ENCODE measurements around the gene PRKAG2. TPM values are rescaled to one million over a fixed set of nuclear protein-coding genes. Genes with fewer than 3 reads are reported as not detected.

PRKAG2 gene
- polyA plus RNA-seq, 3 donors, result 29.2 to 59.8 (median 30.9) TPM

DNA sequence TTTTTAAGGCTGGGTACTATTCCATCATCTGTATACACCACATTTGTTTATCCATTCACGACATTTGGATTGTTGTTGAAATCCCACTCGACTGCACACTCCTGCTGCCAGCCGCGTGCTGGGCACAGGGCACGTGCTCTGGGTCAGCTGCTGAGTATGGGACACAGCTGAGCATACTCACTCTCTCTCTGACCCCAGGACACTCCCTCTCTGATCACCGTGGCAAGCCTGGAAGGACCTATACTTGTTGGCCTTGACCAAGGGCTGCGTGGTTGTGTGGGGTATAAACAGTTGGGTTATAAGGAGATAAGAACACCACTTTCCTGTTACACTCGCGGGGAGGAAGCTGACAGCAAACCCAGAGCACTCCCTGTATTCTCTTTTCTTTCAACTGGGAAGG, 204.2 kb downstream of the PRKAG2 start:
- Histone ChIP-seq H3K4me2 (replicated peaks; ENCODE audit: extremely low read depth, low read length, poor library complexity, severe bottlenecking) (no peak overlapping the region), H2AFZ (ENCODE audit: insufficient read depth, low read depth, low read length, poor library complexity, severe bottlenecking) (no peak overlapping the region), H3K9me3 (replicated peaks in 1 of 2; ENCODE audit: control insufficient read depth in 1 of 2, insufficient read depth in 1 of 2, low read length in 2 of 2) (no peaks in the 10 kb centered on the region), H3K27ac (ENCODE audit: low read depth in 1 of 2, low read length in 2 of 2) (no peak overlapping the region), H3K79me2 (ENCODE audit: insufficient read depth, low read length) (no peaks in the 10 kb centered on the region), H3K27me3 (ENCODE audit: control insufficient read depth in 2 of 2, insufficient read depth in 2 of 2, low read length in 2 of 2) (no peaks in the 10 kb centered on the region), H3K36me3 (replicated peaks in 1 of 2; ENCODE audit: control insufficient read depth in 1 of 2, insufficient read depth in 2 of 2, low read length in 2 of 2) (peaks cover 33 to 68% of the 10 kb centered on the region in 2 donors), H3K4me1 (ENCODE audit: control insufficient read depth in 1 of 2, insufficient read depth in 2 of 2, low read length in 2 of 2) (no peaks in the 10 kb centered on the region), H4K20me1 (ENCODE audit: insufficient read depth, low read length) (peaks cover 96% of the 10 kb centered on the region), H3K9ac (ENCODE audit: insufficient read depth, low read length, poor library complexity, severe bottlenecking) (no peak overlapping the region), H3K4me3 (replicated peaks in 1 of 3; ENCODE audit: low read depth in 2 of 3, low read length in 3 of 3) (no peak overlapping the region)
- WGBS (ENCODE audit: insufficient coverage), result 57% methylated on average over 4 of the region's 9 CpGs
- Mint-ChIP-seq H3K27me3 (ENCODE audit: low read depth in 3 of 3) (peaks cover 0 to 2% (median 0%) of the 10 kb centered on the region in 3 donors), H3K36me3 (peaks cover 64 to 75% of the 10 kb centered on the region in 2 donors), H3K27ac (peak overlapping the region in 1 of 7 donors; percentile 38), H3K4me1 (no peaks in the 10 kb centered on the region), H3K4me3 (no peak overlapping the region), H3K9me3 (peaks cover 0 to 4% (median 0%) of the 10 kb centered on the region in 7 donors)
- TF ChIP-seq, protein P1, sequence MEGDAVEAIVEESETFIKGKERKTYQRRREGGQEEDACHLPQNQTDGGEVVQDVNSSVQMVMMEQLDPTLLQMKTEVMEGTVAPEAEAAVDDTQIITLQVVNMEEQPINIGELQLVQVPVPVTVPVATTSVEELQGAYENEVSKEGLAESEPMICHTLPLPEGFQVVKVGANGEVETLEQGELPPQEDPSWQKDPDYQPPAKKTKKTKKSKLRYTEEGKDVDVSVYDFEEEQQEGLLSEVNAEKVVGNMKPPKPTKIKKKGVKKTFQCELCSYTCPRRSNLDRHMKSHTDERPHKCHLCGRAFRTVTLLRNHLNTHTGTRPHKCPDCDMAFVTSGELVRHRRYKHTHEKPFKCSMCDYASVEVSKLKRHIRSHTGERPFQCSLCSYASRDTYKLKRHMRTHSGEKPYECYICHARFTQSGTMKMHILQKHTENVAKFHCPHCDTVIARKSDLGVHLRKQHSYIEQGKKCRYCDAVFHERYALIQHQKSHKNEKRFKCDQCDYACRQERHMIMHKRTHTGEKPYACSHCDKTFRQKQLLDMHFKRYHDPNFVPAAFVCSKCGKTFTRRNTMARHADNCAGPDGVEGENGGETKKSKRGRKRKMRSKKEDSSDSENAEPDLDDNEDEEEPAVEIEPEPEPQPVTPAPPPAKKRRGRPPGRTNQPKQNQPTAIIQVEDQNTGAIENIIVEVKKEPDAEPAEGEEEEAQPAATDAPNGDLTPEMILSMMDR (IDR thresholded peaks at IDR 0.05), result no peak
- intact Hi-C loops (cut with micrococcal nuclease), result no loop called here
- DNase-seq, result no peak

DNA sequence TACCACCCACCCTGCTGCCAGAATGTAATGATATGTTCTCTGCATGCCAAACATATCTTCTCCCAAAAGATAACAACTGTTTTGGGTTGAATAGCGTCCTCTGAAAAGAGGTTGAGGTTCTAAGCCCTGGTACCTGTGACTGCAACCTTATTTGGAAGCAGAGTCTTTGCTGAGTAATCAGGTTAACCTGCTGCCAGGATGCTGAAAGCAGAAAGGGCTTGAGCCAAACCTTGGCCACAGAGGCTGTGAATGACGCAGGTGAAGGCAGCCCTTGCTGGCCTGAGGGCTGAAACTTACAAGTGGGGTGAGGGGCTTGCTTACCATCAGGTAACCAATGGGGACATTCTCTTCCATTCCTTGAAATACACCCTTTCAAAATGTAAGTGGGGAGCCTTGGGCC, 205.4 kb downstream of the PRKAG2 start:
- Mint-ChIP-seq H3K9me3 (peaks cover 0 to 7% (median 3%) of the 10 kb centered on the region in 7 donors), H3K27ac (no peak overlapping the region), H3K27me3 (ENCODE audit: low read depth in 3 of 3) (peaks cover 0 to 2% (median 0%) of the 10 kb centered on the region in 3 donors), H3K4me1 (no peaks in the 10 kb centered on the region), H3K36me3 (peaks cover 71 to 83% of the 10 kb centered on the region in 2 donors), H3K4me3 (no peak overlapping the region)
- Histone ChIP-seq H3K9me3 (replicated peaks in 1 of 2; ENCODE audit: control insufficient read depth in 1 of 2, insufficient read depth in 1 of 2, low read length in 2 of 2) (no peaks in the 10 kb centered on the region), H2AFZ (ENCODE audit: insufficient read depth, low read depth, low read length, poor library complexity, severe bottlenecking) (no peak overlapping the region), H3K27me3 (ENCODE audit: control insufficient read depth in 2 of 2, insufficient read depth in 2 of 2, low read length in 2 of 2) (no peaks in the 10 kb centered on the region), H4K20me1 (ENCODE audit: insufficient read depth, low read length) (peaks cover 93% of the 10 kb centered on the region), H3K4me3 (replicated peaks in 1 of 3; ENCODE audit: low read depth in 2 of 3, low read length in 3 of 3) (no peak overlapping the region), H3K36me3 (replicated peaks in 1 of 2; ENCODE audit: control insufficient read depth in 1 of 2, insufficient read depth in 2 of 2, low read length in 2 of 2) (peaks cover 40 to 80% of the 10 kb centered on the region in 2 donors), H3K27ac (ENCODE audit: low read depth in 1 of 2, low read length in 2 of 2) (no peak overlapping the region), H3K79me2 (ENCODE audit: insufficient read depth, low read length) (no peaks in the 10 kb centered on the region), H3K9ac (ENCODE audit: insufficient read depth, low read length, poor library complexity, severe bottlenecking) (no peak overlapping the region), H3K4me2 (replicated peaks; ENCODE audit: extremely low read depth, low read length, poor library complexity, severe bottlenecking) (no peak overlapping the region), H3K4me1 (ENCODE audit: control insufficient read depth in 1 of 2, insufficient read depth in 2 of 2, low read length in 2 of 2) (no peaks in the 10 kb centered on the region)
- no CpG with 5 or more reads among the region's 2 CpGs for WGBS (ENCODE audit: insufficient coverage)
- no peak for DNase-seq
- TF ChIP-seq, protein P1 (IDR thresholded peaks at IDR 0.05), result no peak
- intact Hi-C loops (cut with micrococcal nuclease), result no loop called here
